GM23338 (cell line): ENCODE data around the gene IFITM10. TPM values are rescaled to one million over a fixed set of nuclear protein-coding genes. Genes with fewer than 3 reads are reported as not detected.

Experiments
- ATAC-seq: fragments of 200-7000 bp; cut with Tn5 transposase; 3 replicates; pipeline ENCODE4 v1.9.1; 2020
- DNase-seq: peaks from one replicate; pipeline ENCODE4 v3.0.0-alpha.2; 2015; ENCODE audit warnings: low spot score
- H2AFZ ChIP-seq: fragments of 200-600 bp; sonication (generic); 2 replicates; pipeline ENCODE4 v1.8.0; 2016; ENCODE audit warnings: antibody characterized with exemption, mild to moderate bottlenecking, moderate library complexity
- H3F3A ChIP-seq: fragments of 200-600 bp; sonication (generic); replicated peaks from 2 replicates; pipeline ENCODE4 v1.8.0; 2017; ENCODE audit warnings: antibody characterized with exemption, mixed run types, low read depth
- H3K27ac ChIP-seq: fragments of 200-600 bp; sonication (generic); 2 replicates; pipeline ENCODE4 v1.6.1; 2016; ENCODE audit warnings: low read depth
- H3K27me3 ChIP-seq: fragments of 200-600 bp; sonication (generic); 2 replicates; pipeline ENCODE4 v1.8.0; 2016; ENCODE audit warnings: mild to moderate bottlenecking, mixed run types, moderate library complexity; ENCODE audit not compliant: insufficient read depth
- H3K36me3 ChIP-seq: fragments of 200-600 bp; sonication (generic); 2 replicates; pipeline ENCODE4 v1.8.0; 2016; ENCODE audit warnings: mild to moderate bottlenecking; ENCODE audit not compliant: insufficient read depth
- H3K4me1 ChIP-seq: fragments of 200-600 bp; sonication (generic); 2 replicates; pipeline ENCODE4 v1.8.0; 2016; ENCODE audit warnings: mild to moderate bottlenecking, moderate library complexity; ENCODE audit not compliant: insufficient read depth
- H3K4me2 ChIP-seq: fragments of 200-600 bp; sonication (generic); 2 replicates; pipeline ENCODE4 v1.7.1; 2017; ENCODE audit warnings: mixed run types
- H3K4me3 ChIP-seq: fragments of 200-600 bp; sonication (generic); 2 replicates; pipeline ENCODE4 v1.6.1; 2016; ENCODE audit warnings: mixed run types
- H3K79me2 ChIP-seq: fragments of 200-600 bp; sonication (generic); replicated peaks from 2 replicates; pipeline ENCODE4 v1.8.0; 2017; ENCODE audit warnings: mild to moderate bottlenecking; ENCODE audit not compliant: insufficient read depth
- H3K9me2 ChIP-seq: fragments of 200-600 bp; sonication (generic); 2 replicates; pipeline ENCODE4 v1.8.0; 2017; ENCODE audit not compliant: insufficient read depth
- H4K20me1 ChIP-seq: fragments of 200-600 bp; sonication (generic); replicated peaks from 2 replicates; pipeline ENCODE4 v1.8.0; 2017; ENCODE audit warnings: mild to moderate bottlenecking; ENCODE audit not compliant: insufficient read depth
- H3K27ac Mint-ChIP-seq: 2 replicates; pipeline ENCODE4 v1.8.0; 2020; ENCODE audit warnings: inconsistent platforms, mild to moderate bottlenecking, moderate library complexity, mixed read lengths
- H3K27me3 Mint-ChIP-seq: 3 replicates; pipeline ENCODE4 v1.8.0; 2022; ENCODE audit warnings: low read depth, mild to moderate bottlenecking, moderate library complexity, mixed read lengths, inconsistent platforms; ENCODE audit not compliant: insufficient read depth, poor library complexity
- H3K36me3 Mint-ChIP-seq: 3 replicates; pipeline ENCODE4 v1.8.0; 2021; ENCODE audit warnings: low read depth, mild to moderate bottlenecking, inconsistent platforms, moderate library complexity, mixed read lengths
- H3K4me1 Mint-ChIP-seq: 3 replicates; pipeline ENCODE4 v1.8.0; 2020; ENCODE audit warnings: mild to moderate bottlenecking, inconsistent platforms, mixed read lengths
- H3K4me3 Mint-ChIP-seq: 3 replicates; pipeline ENCODE4 v1.8.0; 2021; ENCODE audit warnings: moderate library complexity, mild to moderate bottlenecking, inconsistent platforms, mixed read lengths
- H3K9me3 Mint-ChIP-seq: 3 replicates; pipeline ENCODE4 v1.8.0; 2020; ENCODE audit warnings: moderate library complexity, mild to moderate bottlenecking, inconsistent platforms, mixed read lengths
- CREB1 ChIP-seq: fragments of 250-450 bp; sonication (Bioruptor Pico); IDR thresholded peaks from 2 replicates; pipeline ENCODE4 v1.5.0; 2020; ENCODE audit warnings: low read depth, mild to moderate bottlenecking, moderate library complexity
- CTCF ChIP-seq, 2 experiments: fragments of 200-600 bp in 1 of 2; sonication (generic) in 1 of 2; conservative IDR thresholded peaks; 2 replicates each; pipeline versions ENCODE4 v1.5.1 to v1.6.1; 2016 to 2017; ENCODE audit warnings: antibody characterized with exemption in 2 of 2, low read depth in 2 of 2, mild to moderate bottlenecking in 2 of 2, moderate library complexity in 1 of 2
- ETS1 ChIP-seq: IDR thresholded peaks from 2 replicates; pipeline ENCODE4 v1.6.1; 2016; ENCODE audit warnings: antibody characterized with exemption
- EZH2 ChIP-seq: fragments of 200-600 bp; sonication (generic); IDR thresholded peaks from one replicate; pipeline ENCODE4 v1.8.0; 2017; ENCODE audit warnings: antibody characterized with exemption, mild to moderate bottlenecking, low read depth; ENCODE audit not compliant: unreplicated experiment
- EZH2phosphoT487 ChIP-seq: fragments of 200-600 bp; sonication (generic); IDR thresholded peaks from one replicate; pipeline ENCODE4 v1.8.1; 2018; ENCODE audit warnings: antibody characterized with exemption; ENCODE audit not compliant: unreplicated experiment
- JUNB ChIP-seq: IDR thresholded peaks from one replicate; pipeline ENCODE4 v1.6.1; 2016; ENCODE audit warnings: antibody characterized with exemption; ENCODE audit not compliant: unreplicated experiment
- NANOG ChIP-seq: IDR thresholded peaks from 2 replicates; pipeline ENCODE4 v1.6.1; 2016; ENCODE audit warnings: antibody characterized with exemption, borderline replicate concordance
- POLR2AphosphoS5 ChIP-seq: IDR thresholded peaks from 2 replicates; pipeline ENCODE4 v1.6.1; 2016; ENCODE audit warnings: antibody characterized with exemption, low read depth
- REST ChIP-seq: IDR thresholded peaks from one replicate; pipeline ENCODE4 v1.6.1; 2018; ENCODE audit warnings: antibody characterized with exemption; ENCODE audit not compliant: unreplicated experiment
- STAT1 ChIP-seq: IDR thresholded peaks from one replicate; pipeline ENCODE4 v1.6.1; 2016; ENCODE audit warnings: antibody characterized with exemption; ENCODE audit not compliant: unreplicated experiment
- ZNF114 ChIP-seq: fragments of 250-450 bp; sonication (Bioruptor Pico); IDR thresholded peaks from 2 replicates; pipeline ENCODE4 v1.5.0; 2020; ENCODE audit warnings: mild to moderate bottlenecking, moderate library complexity
- ZNF331 ChIP-seq: fragments of 250-450 bp; sonication (Bioruptor Pico); IDR thresholded peaks from 2 replicates; pipeline ENCODE4 v1.5.0; 2020; ENCODE audit warnings: low read depth, mild to moderate bottlenecking, moderate library complexity
- ZNF462 ChIP-seq: fragments of 250-450 bp; sonication (Bioruptor Pico); IDR thresholded peaks from 2 replicates; pipeline ENCODE4 v1.5.0; 2020; ENCODE audit warnings: mild to moderate bottlenecking, moderate library complexity
- polyA plus RNA-seq: library from polyadenylated mRNA; unstranded; fragments of >200 nt; fragmentation: Nextera tagmentation; extraction: Ambion mirVana; gene quantifications from 2 replicates; pipeline ENCODE4 v1.2.1, GENCODE V29; 2016
- total RNA-seq: library from RNA; depleted of rRNA; stranded (reverse); fragments of >200 nt; shearing (Covaris generic); gene quantifications from 2 replicates; pipeline ENCODE4 v1.2.3, GENCODE V29; 2014

IFITM10 gene
- total and polyA plus RNA-seq, 2 experiments from 2014 or later = 0.06 TPM; not detected in 1

- TF ChIP-seq POLR2AphosphoS5 (no peak), ZNF331 (CRISPR knock-in tag) (no peak), ZNF462 (no peak), REST (no peak), CTCF (conservative IDR thresholded peaks at IDR 0.05; ENCODE audit: low read depth in 2 of 2) (no peak), EZH2phosphoT487 (no peak), NANOG (no peak), ZNF114 (no peak), JUNB (no peak), CREB1 (CRISPR knock-in tag) (no peak), EZH2 (no peak), ETS1 (no peak), STAT1 (no peak)
- Mint-ChIP-seq H3K27ac (no peak overlapping the region), H3K4me1 (no peaks in the 10 kb centered on the region), H3K4me3 (no peak overlapping the region), H3K27me3 (peaks cover 6% of the 10 kb centered on the region), H3K36me3 (peaks cover 3% of the 10 kb centered on the region; the same call in 1 of the 3 replicates), H3K9me3 (peaks cover 21% of the 10 kb centered on the region)
- H3F3A ChIP-seq = no peaks in the 10 kb centered on the region
- no peak for ATAC-seq
- H3K27me3 ChIP-seq = no peaks in the 10 kb centered on the region
- H3K27ac ChIP-seq = no peak overlapping the region
- H3K4me2 ChIP-seq = no peak overlapping the region
- H3K4me1 ChIP-seq = no peaks in the 10 kb centered on the region
- no peaks in the 10 kb centered on the region for H3K79me2 ChIP-seq
- no peak overlapping the region for H2AFZ ChIP-seq
- H3K9me2 ChIP-seq = no peaks in the 10 kb centered on the region
- DNase-seq = no peak
- no peaks in the 10 kb centered on the region for H3K36me3 ChIP-seq
- no peaks in the 10 kb centered on the region for H4K20me1 ChIP-seq
- H3K4me3 ChIP-seq = no peak overlapping the region
Measured at GRCh38 chr11:1707751-1708150, 42.6 kb downstream of the IFITM10 start.
